Measurements from ENCODE around the gene RALB.

Gene RALB

DNA sequence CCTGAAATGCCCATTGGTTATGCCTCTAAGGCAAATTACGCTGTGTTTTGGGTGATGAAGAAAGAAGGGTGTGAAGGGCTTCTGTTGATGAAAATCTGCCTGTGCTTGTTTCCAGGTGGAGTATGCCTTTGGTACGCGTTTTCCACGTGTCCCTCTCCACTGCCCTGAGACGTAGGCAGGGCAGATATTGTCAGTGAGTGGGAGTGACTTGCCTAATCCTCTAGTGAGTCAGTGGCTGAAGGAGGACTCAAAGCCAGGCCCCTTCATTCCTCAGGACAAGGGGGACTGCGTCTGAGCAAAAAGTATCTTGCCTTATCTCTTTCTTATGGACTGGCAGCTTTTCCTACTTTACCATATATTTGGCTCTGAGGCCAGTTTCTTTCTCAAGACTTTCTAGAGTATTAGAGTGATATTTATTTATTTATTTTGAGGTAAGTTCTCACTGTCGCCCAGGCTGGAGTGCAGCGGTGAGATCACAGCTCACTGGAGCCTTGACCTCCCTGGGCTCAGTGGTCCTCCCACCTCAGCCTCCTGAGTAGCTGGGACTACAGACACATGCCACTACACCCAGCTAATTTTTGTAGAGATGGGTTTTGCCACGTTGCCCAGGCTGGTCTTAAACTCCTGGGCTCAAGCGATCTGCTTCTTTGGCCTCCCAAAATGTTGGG is 10.2 kb downstream of the RALB start:
- DNase-seq (ENCODE audit: low spot score), result no peak

GRCh38 chr2:120265006-120265405 is 12.4 kb downstream of the RALB start:
- DNase-seq (ENCODE audit: low spot score), result no peak

DNA sequence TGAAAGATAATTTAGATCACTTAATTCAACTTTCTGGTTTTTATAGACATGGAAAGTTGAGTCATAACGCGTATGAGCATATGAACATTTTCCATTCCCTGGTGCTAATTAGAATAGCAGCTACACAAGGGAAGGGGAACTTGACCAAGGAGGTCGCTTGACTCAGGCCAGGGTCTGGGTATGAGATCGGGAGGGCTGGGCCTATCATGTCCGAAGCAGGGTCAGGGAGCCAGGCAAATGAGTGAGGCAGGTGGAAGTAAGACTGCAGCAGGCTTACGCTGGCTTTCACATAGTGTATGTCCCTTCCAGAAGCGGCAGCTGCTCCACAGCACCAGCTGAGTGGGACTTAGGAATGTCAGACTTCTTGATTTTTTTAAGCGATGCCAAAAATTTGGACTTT is 14.7 kb downstream of the RALB start:
- DNase-seq (ENCODE audit: low spot score), result no peak

DNA sequence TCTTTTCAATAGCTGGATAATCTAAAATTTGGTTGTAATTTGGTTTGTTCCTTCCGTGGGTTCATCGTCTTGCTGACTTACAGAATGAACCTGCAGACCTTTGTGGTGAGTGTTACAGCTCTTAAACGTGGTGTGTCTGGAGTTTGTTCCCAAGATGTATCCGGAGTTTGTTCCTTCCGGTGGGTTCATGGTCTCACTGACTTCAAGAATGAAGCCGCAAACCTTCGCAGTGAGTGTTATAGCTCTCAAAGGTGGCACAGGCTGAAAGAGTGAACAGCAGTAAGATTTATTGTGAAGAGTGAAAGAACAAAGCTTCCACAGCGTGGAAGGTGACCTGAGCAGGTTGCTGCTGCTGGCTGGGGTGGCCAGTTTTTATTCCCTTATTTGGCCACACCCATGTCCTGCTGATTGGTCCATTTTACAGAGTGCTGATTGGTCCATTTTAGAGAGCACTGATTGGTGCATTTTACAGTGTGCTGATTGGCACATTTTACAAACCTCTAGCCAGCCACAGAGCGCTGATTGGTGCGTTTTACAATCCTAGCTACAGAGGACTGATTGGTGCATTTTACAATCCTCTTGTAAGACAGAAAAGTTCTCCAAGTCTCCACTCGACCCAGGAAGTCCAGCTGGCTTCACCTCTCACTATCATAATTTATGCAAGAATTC is 16.6 kb downstream of the RALB start:
- DNase-seq (ENCODE audit: low spot score), result no peak

DNA sequence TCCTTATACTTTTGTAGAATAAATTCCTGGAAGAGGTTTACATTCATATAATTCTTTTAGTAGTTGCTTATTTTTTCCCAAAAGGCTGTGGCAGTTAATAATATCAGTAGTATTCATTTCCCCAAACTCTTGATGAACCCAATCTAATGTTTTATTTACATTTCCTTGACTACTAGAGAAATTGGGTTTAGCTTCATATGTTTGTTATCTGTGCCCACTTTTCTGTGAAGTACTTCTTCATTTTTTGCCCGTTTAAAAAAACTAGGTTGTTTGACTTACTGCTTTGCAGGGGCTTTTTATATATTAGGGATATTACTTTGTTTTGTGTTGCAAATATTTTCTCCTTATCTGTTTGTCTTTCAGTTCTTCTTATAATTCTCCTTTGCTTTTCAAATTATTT is 17.2 kb downstream of the RALB start:
- DNase-seq (ENCODE audit: low spot score), result no peak

GRCh38 chr2:120271711-120272379 is 19.2 kb downstream of the RALB start:
- no peak for DNase-seq (ENCODE audit: low spot score)

- DNase-seq (ENCODE audit: low spot score), result no peak
Measured at GRCh38 chr2:120272763-120273481, 20.3 kb downstream of the RALB start.

GRCh38 chr2:120275617-120276400 is 23.2 kb downstream of the RALB start:
- DNase-seq (ENCODE audit: low spot score), result no peak

- DNase-seq (ENCODE audit: low spot score), result no peak
Measured at GRCh38 chr2:120277505-120278205, 25.0 kb downstream of the RALB start.

GRCh38 chr2:120278901-120279300 is 26.2 kb downstream of the RALB start:
- DNase-seq (ENCODE audit: low spot score), result no peak

DNA sequence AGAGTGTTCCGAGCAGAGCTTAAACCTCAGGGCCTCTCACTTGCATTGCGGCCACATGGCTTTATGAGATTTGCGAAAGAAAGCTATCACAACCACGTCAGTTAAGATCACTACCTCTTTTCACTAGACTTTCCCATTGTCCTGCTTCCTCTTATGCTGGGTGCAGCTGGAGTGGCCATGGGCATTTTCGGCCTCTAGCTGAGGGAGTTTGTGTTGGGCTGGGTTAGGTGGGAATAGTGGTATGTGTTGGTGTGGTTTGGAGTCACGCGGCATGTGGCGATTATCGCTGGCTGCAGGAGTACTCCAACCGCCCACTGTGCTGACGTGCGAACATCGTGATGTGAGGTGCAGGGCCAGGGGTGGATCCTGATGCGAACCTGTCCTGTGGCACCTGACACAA is 27.1 kb downstream of the RALB start:
- DNase-seq (ENCODE audit: low spot score), result no peak

- no peak for DNase-seq (ENCODE audit: low spot score)
Measured at GRCh38 chr2:120283649-120284048, 31.0 kb downstream of the RALB start.

DNA sequence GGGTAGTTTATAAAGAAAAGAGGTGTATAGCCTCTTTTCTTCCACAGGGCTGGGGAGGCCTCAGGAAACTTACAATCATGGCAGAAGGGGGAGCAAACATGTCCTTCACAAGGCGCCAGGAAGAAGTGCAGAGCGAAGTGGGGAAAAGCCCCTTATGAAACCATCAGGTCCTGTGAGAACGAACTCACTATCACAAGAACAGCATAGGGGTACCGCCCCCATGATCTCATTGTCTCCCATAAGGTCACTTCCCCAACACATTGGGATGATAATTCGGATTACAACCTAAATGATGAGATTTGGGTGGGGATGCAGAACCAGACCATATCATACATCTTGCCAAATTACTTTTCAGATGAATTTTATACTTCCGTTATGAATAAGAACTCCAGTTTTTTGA is 32.4 kb downstream of the RALB start:
- DNase-seq (ENCODE audit: low spot score), result no peak

DNA sequence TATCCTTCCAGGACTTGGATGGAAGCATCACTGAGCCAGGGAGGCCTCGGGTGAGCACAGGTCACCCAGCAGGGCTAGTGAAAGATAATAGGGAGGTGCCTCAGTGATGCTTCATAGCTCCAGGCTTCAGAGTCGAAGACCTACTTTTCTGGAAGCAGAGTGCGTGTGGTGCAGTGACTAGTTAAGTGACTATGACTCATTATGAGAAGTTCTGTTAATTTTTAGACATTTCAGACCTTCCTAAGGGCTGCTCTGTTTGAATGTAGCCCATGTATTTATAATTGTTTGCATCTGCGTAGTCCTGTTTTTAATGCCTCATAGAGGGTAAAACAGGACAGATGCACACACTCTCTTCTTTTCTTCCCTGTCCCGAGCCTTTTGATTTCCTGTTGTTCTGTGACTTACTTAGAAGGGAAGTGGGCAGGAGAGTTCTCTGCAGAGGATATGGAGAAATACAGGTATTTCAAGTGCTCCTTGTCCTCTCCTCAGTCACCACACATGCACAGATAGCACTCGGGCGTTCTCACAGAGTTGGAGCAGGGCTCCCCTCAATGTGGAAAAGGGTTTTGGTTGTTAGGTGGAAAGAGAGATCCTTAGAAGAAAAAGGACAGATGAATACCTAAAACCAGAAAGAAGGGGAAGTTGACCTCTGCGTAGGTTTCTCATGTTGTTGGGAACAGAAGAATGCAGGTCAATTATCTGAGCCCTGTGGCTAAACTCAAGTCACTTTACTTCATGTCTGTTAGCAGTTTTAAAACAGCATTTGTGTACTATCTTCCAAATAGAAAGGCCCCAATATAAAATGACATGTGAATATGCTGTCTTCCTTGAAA is 34.7 kb downstream of the RALB start:
- no peak for DNase-seq (ENCODE audit: low spot score)

DNA sequence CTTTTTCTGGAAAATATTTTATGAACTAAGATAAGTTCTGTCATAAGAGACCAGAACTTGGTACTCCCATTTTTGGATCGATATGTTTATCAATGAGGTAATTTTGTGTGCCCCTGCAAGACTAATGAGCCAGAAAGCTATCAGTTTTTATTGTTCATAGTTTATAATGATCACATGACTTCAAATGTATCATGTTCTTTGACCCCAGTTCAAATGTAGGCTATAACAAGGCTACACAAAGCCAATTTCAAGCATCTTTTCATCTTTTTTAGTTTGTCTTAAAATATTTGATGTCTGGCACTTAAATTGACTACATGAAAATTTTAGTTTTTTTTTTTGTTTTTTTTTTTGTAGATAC is 35.3 kb downstream of the RALB start:
- DNase-seq (ENCODE audit: low spot score), result no peak

DNA sequence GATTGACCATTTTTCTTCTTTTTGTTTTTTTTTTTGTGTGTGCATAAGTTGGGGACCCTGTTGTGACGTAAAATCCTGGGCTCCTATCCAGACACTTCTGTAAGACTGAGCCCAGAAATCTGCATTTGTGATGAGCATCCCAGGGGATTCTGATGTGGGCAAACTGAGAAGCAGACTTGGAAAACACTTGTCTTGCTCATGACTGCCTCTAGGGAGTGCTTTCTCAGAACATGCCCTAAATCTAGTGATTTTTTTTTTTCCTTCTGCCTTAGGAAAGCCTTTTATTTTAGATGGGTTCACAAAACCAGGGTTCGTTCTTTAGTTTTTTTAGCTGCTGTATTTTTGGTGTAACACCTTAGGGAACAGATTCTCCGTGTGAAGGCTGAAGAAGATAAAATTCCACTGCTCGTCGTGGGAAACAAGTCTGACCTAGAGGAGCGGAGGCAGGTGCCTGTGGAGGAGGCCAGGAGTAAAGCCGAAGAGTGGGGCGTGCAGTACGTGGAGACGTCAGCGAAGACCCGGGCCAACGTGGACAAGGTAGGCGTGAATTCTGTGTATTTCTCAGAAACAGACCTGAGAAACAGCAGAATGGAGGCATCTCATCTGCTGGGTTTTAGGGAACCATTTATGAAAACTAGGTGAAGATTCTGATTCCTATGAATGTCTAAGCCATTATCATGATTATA is 36.7 kb downstream of the RALB start:
- DNase-seq (ENCODE audit: low spot score), result no peak

DNA sequence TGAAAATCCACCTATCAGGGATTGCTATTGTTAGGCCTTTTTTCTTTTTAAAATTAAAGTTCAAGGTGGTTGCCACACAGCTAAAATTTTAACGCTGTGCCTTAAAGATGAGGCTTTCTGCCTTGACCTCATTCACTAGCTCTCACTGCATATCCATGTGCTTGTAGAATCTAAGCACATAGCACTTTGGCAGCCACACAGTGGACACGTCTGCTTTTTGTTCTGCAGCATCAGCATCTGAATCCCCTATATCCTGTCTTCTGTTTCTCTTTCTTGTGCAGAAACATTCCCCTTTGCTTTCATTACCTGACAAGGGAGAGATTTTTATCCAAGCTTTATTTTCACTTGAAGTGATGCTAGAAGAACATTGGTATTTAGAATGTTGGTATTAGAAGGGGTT is 38.1 kb downstream of the RALB start:
- DNase-seq (ENCODE audit: low spot score), result no peak

DNA sequence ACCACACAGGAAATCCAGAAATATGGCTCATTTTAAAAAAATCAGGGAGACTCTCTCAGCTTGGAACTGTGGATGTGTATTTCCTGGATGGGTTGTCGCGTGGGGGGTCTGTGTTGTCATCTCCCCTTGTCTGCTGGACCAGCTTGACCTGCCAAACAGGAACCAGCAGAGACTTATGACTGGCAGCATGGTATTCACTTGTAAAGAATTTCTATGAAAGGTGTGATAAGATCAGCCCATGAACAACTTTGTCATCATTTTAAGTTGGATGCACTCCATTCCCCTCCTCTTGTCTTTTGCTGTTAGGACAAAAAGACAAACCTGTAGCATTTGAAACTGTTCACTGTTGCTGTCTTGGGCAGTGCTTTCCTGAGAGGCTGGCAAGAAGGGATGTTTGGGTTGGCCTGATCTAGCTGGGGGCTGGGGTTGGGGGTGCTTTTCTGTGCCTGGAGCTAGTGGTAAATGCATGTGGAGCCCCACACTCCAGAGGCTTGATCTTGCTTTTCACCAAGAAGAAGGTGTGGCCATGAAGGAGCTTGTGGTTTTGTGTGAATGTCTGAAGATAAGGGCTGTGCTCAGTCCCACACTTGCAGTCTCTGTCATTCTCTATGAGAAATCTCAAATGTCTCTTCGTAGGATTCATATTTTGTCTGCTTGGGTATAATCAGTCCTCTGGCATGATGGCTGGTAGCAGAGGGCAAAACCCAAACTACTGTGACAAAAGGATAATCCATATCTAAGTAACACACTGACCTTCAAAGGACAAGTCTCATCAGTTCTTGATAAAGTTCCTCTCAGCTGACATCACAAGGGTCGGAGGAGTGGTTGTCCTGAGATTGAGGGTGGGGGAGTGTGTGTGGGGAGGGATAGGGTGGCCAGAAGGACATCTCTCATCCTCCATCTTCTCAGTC is 39.0 kb downstream of the RALB start:
- peak; percentile 10 for DNase-seq (ENCODE audit: low spot score)
